ENCODE results near the gene RTN4. TPM values are rescaled to one million over a fixed set of nuclear protein-coding genes. Genes with fewer than 3 reads are reported as not detected.

Gene RTN4
- total RNA-seq, 2 donors from 2014 or later: 190 to 249 TPM

DNA sequence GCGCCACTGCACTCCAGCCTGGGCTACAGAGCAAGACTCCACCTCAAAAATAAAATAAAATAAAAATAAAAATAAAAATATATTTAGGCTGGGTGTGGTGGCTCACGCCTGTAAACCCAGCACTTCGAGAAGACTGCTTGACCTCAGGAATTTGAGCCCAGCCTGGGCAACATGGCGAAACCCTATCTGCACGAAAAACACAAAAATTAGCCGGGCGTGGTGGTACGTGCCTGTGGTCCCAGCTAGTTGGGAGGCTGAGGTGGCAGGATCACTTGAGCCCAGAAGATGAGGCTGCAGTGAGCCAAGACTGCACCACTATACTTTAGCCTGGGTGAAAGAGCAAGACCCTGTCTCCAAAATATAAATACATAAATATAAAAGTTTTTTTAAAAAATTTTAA is 6.4 kb downstream of the RTN4 start:
- Histone ChIP-seq H3K27me3 (replicated peaks; ENCODE audit: insufficient read depth) (no peaks in the 10 kb centered on the region), H3K36me3 (no peaks in the 10 kb centered on the region), H3K27ac (no peak overlapping the region), H3K4me1 (replicated peaks) (peaks cover 8% of the 10 kb centered on the region), H3K9me3 (no peaks in the 10 kb centered on the region), H3K4me3 (no peak overlapping the region)
- intact Hi-C loops (cut with DNase I): no loop called here
- WGBS: 88% methylated on average over 8 of the region's 8 CpGs
- TF ChIP-seq, protein P1, sequence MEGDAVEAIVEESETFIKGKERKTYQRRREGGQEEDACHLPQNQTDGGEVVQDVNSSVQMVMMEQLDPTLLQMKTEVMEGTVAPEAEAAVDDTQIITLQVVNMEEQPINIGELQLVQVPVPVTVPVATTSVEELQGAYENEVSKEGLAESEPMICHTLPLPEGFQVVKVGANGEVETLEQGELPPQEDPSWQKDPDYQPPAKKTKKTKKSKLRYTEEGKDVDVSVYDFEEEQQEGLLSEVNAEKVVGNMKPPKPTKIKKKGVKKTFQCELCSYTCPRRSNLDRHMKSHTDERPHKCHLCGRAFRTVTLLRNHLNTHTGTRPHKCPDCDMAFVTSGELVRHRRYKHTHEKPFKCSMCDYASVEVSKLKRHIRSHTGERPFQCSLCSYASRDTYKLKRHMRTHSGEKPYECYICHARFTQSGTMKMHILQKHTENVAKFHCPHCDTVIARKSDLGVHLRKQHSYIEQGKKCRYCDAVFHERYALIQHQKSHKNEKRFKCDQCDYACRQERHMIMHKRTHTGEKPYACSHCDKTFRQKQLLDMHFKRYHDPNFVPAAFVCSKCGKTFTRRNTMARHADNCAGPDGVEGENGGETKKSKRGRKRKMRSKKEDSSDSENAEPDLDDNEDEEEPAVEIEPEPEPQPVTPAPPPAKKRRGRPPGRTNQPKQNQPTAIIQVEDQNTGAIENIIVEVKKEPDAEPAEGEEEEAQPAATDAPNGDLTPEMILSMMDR (IDR thresholded peaks at IDR 0.05): no peak
- TF ChIP-seq POLR2A (IDR thresholded peaks at IDR 0.05): no peak
- TF ChIP-seq POLR2AphosphoS5 (IDR thresholded peaks at IDR 0.05): no peak
- no peak for DNase-seq (ENCODE audit: low spot score)

DNA sequence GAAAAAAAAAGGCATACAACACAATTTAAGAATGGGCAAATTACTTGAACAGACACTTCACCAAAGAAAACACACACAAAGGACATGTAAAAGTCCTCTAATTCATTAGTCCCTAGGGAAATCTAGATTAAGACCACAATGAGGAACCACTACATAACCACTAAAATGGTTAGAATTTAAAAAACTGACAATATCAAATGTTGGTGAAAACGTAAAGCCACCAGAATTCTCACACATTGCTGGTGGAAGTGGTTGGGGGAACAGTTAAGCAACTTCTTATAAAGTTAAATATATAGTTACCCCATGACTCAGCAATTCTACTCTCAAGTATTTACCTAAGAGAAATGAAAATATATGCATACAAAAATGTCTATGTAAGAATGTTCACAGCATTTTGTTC is 11.8 kb downstream of the RTN4 start:
- intact Hi-C loops (cut with DNase I): no loop called here
- 97% methylated on average over 1 of the region's 1 CpG for WGBS
- TF ChIP-seq, protein P1 (IDR thresholded peaks at IDR 0.05): no peak
- no peak for TF ChIP-seq POLR2A (IDR thresholded peaks at IDR 0.05)
- no peak for TF ChIP-seq POLR2AphosphoS5 (IDR thresholded peaks at IDR 0.05)

DNA sequence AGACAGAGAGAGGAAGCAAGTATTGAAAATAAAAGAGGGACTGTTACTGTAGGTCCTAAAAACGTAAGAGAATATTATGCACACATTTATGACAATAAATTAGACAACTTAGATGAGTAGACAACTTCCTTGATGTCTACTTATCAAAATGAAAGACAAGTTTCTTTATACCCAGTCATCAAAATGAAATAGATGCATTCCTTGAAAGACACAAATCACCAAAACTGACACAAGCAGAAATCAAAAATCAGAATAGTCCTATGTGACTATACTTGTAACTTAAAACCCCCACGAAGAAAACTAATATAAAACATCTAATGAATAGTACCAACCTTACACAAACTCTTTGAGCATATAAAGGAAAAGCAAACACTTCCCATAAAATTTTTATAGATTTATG is 14.5 kb downstream of the RTN4 start:
- Histone ChIP-seq H3K9me3 (no peaks in the 10 kb centered on the region), H3K4me3 (no peak overlapping the region), H3K4me1 (replicated peaks) (no peaks in the 10 kb centered on the region), H3K36me3 (no peaks in the 10 kb centered on the region), H3K27ac (no peak overlapping the region), H3K27me3 (replicated peaks; ENCODE audit: insufficient read depth) (no peaks in the 10 kb centered on the region)
- intact Hi-C loops (cut with DNase I): no loop called here
- no peak for TF ChIP-seq POLR2AphosphoS5 (IDR thresholded peaks at IDR 0.05)
- DNase-seq (ENCODE audit: low spot score): no peak
- 66% methylated on average over 2 of the region's 2 CpGs for WGBS

More for the DNA sequence above, 11.8 kb downstream of the RTN4 start:
- DNase-seq (ENCODE audit: low spot score): no peak
- H3K4me1 ChIP-seq (replicated peaks): no peaks in the 10 kb centered on the region
- H3K4me3 ChIP-seq: no peak overlapping the region
- H3K27ac ChIP-seq: no peak overlapping the region
- no peaks in the 10 kb centered on the region for H3K9me3 ChIP-seq
- H3K36me3 ChIP-seq: no peaks in the 10 kb centered on the region
- no peaks in the 10 kb centered on the region for H3K27me3 ChIP-seq (replicated peaks; ENCODE audit: insufficient read depth)

DNA sequence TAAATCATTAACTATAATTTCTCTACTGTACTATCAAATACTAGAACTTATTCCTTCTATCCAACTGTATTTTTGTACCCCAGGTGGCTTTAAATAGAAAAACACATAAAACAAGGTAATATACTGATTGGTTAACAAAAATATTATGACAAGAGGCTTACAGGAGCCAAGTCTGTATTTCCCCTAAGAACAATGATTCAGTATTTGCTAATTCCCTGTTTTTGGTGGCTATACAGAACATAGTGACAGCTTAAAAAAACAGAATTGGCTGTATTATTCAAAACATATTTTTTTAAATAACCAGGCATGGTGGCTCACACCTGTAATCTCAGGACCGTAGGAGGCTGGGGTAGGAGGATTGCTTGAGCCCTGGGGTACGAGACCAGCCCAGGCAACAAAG is 16.3 kb downstream of the RTN4 start:
- Histone ChIP-seq H3K4me1 (replicated peaks) (no peaks in the 10 kb centered on the region), H3K9me3 (no peaks in the 10 kb centered on the region), H3K27ac (no peak overlapping the region), H3K36me3 (no peaks in the 10 kb centered on the region), H3K4me3 (no peak overlapping the region), H3K27me3 (replicated peaks; ENCODE audit: insufficient read depth) (no peaks in the 10 kb centered on the region)
- no peak for DNase-seq (ENCODE audit: low spot score)
- no peak for TF ChIP-seq POLR2AphosphoS5 (IDR thresholded peaks at IDR 0.05)
- no peak for TF ChIP-seq POLR2A (IDR thresholded peaks at IDR 0.05)
- TF ChIP-seq, protein P1 (IDR thresholded peaks at IDR 0.05): no peak
- intact Hi-C loops (cut with DNase I): loop anchor here (5.0 kb wide), 1 partner anchor 133 kb away; no protein-coding TSS in a partner anchor
- WGBS: 93% methylated on average over 2 of the region's 2 CpGs

DNA sequence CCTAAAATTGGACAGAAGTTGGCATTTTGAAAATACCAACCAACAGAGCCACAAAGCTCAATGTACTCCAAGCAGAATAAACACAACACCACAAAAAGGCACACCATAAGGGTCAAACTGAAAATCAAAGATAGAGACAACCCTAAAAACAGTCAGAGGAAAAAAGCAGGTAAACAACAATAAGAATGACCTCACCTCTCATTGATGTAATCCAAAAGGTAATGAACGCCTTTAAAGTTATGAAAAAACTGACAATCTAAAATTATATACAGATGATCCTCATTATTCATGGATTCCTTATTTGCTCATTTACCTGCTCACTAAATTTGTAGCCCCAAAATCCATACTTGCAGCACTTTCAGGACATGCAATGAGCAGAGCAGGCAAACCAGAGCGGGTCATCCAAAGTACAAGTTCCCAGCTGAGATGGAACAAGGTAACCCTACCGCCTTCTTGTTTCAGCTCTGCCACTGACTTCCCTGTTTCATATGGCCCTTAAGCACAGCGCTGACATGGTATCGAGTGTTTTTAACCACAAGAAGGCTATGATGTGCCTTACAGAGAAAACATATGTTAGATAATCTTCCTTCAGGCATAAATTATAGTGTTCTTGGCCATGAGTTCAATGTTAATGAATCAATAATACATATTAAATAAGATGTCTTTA is 17.0 kb downstream of the RTN4 start:
- Histone ChIP-seq H3K27ac (no peak overlapping the region), H3K4me1 (replicated peaks) (no peaks in the 10 kb centered on the region), H3K36me3 (no peaks in the 10 kb centered on the region), H3K4me3 (no peak overlapping the region), H3K27me3 (replicated peaks; ENCODE audit: insufficient read depth) (no peaks in the 10 kb centered on the region), H3K9me3 (no peaks in the 10 kb centered on the region)
- TF ChIP-seq, protein P1 (IDR thresholded peaks at IDR 0.05): no peak
- no peak for TF ChIP-seq POLR2AphosphoS5 (IDR thresholded peaks at IDR 0.05)
- TF ChIP-seq POLR2A (IDR thresholded peaks at IDR 0.05): no peak
- intact Hi-C loops (cut with DNase I): loop anchor here (5.0 kb wide), 1 partner anchor 134 kb away; no protein-coding TSS in a partner anchor
- 80% methylated on average over 5 of the region's 5 CpGs for WGBS
- no peak for DNase-seq (ENCODE audit: low spot score)

All from prostate gland (tissue), 2 donors.